ENCODE data around the gene ZNF511.

The ZNF511 gene

GRCh38 chr10:133274751-133275683 lies 33.7 kb upstream of the ZNF511 start:
- FAIRE-seq = no peak

- FAIRE-seq = no peak
These were observed 33.0 kb upstream of the ZNF511 start for GRCh38 chr10:133275684-133276092.

- no peak for FAIRE-seq
These were observed 32.6 kb upstream of the ZNF511 start for GRCh38 chr10:133276100-133276434.

- FAIRE-seq = no peak
These were observed 32.1 kb upstream of the ZNF511 start, which contains the start of gene ADAM8 for GRCh38 chr10:133276435-133277201. Gene ADAM8, minus strand, starts transcription at chr10:133276868. Its CDS starts 51 bp downstream, at chr10:133276817.

- FAIRE-seq = no peak
These were observed 31.3 kb upstream of the ZNF511 start for GRCh38 chr10:133277277-133277992.

GRCh38 chr10:133277993-133278576 lies 30.6 kb upstream of the ZNF511 start:
- no peak for FAIRE-seq

- no peak for FAIRE-seq
These were observed 30.0 kb upstream of the ZNF511 start for GRCh38 chr10:133278577-133279265.

- no peak for FAIRE-seq
These were observed 29.1 kb upstream of the ZNF511 start for GRCh38 chr10:133279326-133280226.

- FAIRE-seq = no peak
These were observed 28.2 kb upstream of the ZNF511 start for GRCh38 chr10:133280391-133281059.

GRCh38 chr10:133281084-133281483 lies 27.6 kb upstream of the ZNF511 start:
- no peak for FAIRE-seq

- no peak for FAIRE-seq
These were observed 26.9 kb upstream of the ZNF511 start for GRCh38 chr10:133281628-133282372.

GRCh38 chr10:133282846-133283390 lies 25.8 kb upstream of the ZNF511 start:
- FAIRE-seq = no peak

- FAIRE-seq = no peak
These were observed 24.8 kb upstream of the ZNF511 start for GRCh38 chr10:133283931-133284330.

GRCh38 chr10:133285217-133285616 lies 23.5 kb upstream of the ZNF511 start:
- FAIRE-seq = no peak

GRCh38 chr10:133286366-133286765 lies 22.3 kb upstream of the ZNF511 start:
- FAIRE-seq = no peak

- no peak for FAIRE-seq
These were observed 20.7 kb upstream of the ZNF511 start for GRCh38 chr10:133287832-133288500.

- no peak for FAIRE-seq
These were observed 19.0 kb upstream of the ZNF511 start for GRCh38 chr10:133289761-133290160.

GRCh38 chr10:133292919-133293809 lies 15.6 kb upstream of the ZNF511 start:
- FAIRE-seq = no peak

All from TTC549 (cell line).